SK-N-SH (cell line): ENCODE results near the gene NECTIN1. TPM values are rescaled to one million over a fixed set of nuclear protein-coding genes. Genes with fewer than 3 reads are reported as not detected.

Experiments used
- CTCF ChIA-PET: fragments of 300-600, 350-600 bp; formaldehyde crosslinking; extraction: SDS; loops from one replicate; lab custom pipeline; 2021; lab: Yijun Ruan, JAX
- POLR2A ChIA-PET: fragments of 350-600 bp; sonication (Branson Sonifier 250); formaldehyde crosslinking; extraction: SDS; loops from one replicate; lab custom pipeline; 2020; ENCODE audit warnings: antibody characterized with exemption, inconsistent platforms; lab: Yijun Ruan, JAX
- DNase-seq: peaks from one replicate; pipeline ENCODE4 v3.0.0; 2012
- H2AFZ ChIP-seq: fragments of 200-600 bp; sonication (generic); 2 replicates; pipeline ENCODE4 v1.8.1; 2016; ENCODE audit warnings: antibody characterized with exemption, mild to moderate bottlenecking, low read depth
- H3F3A ChIP-seq: fragments of 200-600 bp; sonication (generic); replicated peaks from 2 replicates; pipeline ENCODE3; 2016; ENCODE audit warnings: antibody characterized with exemption, mild to moderate bottlenecking; ENCODE audit not compliant: insufficient read depth
- H3K27ac ChIP-seq, 2 experiments: fragments of 200-500 bp in 1 of 2; fragments of 200-600 bp in 1 of 2; sonication (Bioruptor generic) in 1 of 2; sonication (generic), shearing (Covaris generic) in 1 of 2; 2 replicates each; pipeline versions ENCODE4 v1.5.1 to v1.6.1; 2014 to 2016; ENCODE audit warnings: low read depth in 2 of 2, inconsistent platforms in 1 of 2, low read length in 1 of 2, mild to moderate bottlenecking in 1 of 2, mixed read lengths in 1 of 2
- H3K27me3 ChIP-seq: fragments of 200-600 bp; sonication (generic), shearing (Covaris generic); 2 replicates; pipeline ENCODE4 v1.6.1; 2016; ENCODE audit warnings: mixed run types; ENCODE audit not compliant: insufficient read depth
- H3K36me3 ChIP-seq, 2 experiments: fragments of 200-500 bp in 1 of 2; fragments of 200-600 bp in 1 of 2; sonication (Bioruptor generic) in 1 of 2; sonication (generic) in 1 of 2; replicated peaks in 1 of 2; 2 replicates each; pipeline versions ENCODE3 to v1.5.1; 2014 to 2016; ENCODE audit warnings: low read length in 1 of 2, mild to moderate bottlenecking in 1 of 2; ENCODE audit not compliant: insufficient read depth in 2 of 2, control insufficient read depth in 1 of 2
- H3K4me1 ChIP-seq, 2 experiments: fragments of 200-500 bp in 1 of 2; fragments of 200-600 bp in 1 of 2; sonication (Bioruptor generic) in 1 of 2; sonication (generic), shearing (Covaris generic) in 1 of 2; 2 replicates each; pipeline versions ENCODE4 v1.5.1 to v1.6.1; 2014 to 2016; ENCODE audit warnings: low read depth in 1 of 2, low read length in 1 of 2, mixed run types in 1 of 2; ENCODE audit not compliant: insufficient read depth in 2 of 2, control insufficient read depth in 1 of 2
- H3K4me2 ChIP-seq: fragments of 200-600 bp; sonication (generic), shearing (Covaris generic); 2 replicates; pipeline ENCODE4 v1.6.1; 2017; ENCODE audit warnings: mixed run types
- H3K4me3 ChIP-seq, 2 experiments: fragments of 200-500 bp in 1 of 2; fragments of 200-600 bp in 1 of 2; sonication (Bioruptor generic) in 1 of 2; sonication (generic), shearing (Covaris generic) in 1 of 2; 2 replicates each; pipeline versions ENCODE4 v1.5.1 to v1.8.1; 2014 to 2016; ENCODE audit warnings: low read depth in 2 of 2, inconsistent platforms in 1 of 2, low read length in 1 of 2, mild to moderate bottlenecking in 1 of 2, mixed read lengths in 1 of 2, moderate library complexity in 1 of 2
- H3K79me2 ChIP-seq: fragments of 200-600 bp; sonication (generic); 2 replicates; pipeline ENCODE4 v1.8.1; 2017; ENCODE audit warnings: mild to moderate bottlenecking; ENCODE audit not compliant: insufficient read depth
- H3K9ac ChIP-seq: fragments of 200-600 bp; sonication (generic); 2 replicates; pipeline ENCODE4 v1.6.1; 2017; ENCODE audit warnings: mixed run types
- H3K9me2 ChIP-seq: fragments of 200-600 bp; sonication (generic); 2 replicates; pipeline ENCODE4 v1.6.1; 2017; ENCODE audit warnings: mixed run types
- H3K9me3 ChIP-seq: fragments of 200-600 bp; sonication (generic); 2 replicates; pipeline ENCODE4 v1.6.1; 2017; ENCODE audit warnings: mixed run types, mild to moderate bottlenecking, moderate library complexity
- H4K20me1 ChIP-seq: fragments of 200-600 bp; sonication (generic); 2 replicates; pipeline ENCODE4 v1.6.1; 2017; ENCODE audit warnings: mild to moderate bottlenecking, mixed run types; ENCODE audit not compliant: insufficient read depth
- CHD2 ChIP-seq: fragments of 150-350 bp; IDR thresholded peaks from 2 replicates; pipeline ENCODE4 v1.6.1; 2018; ENCODE audit warnings: low read length; ENCODE audit not compliant: partially characterized antibody
- ELF1 ChIP-seq: IDR thresholded peaks from 2 replicates; pipeline ENCODE4 v1.4.0; 2012
- EP300 ChIP-seq, 2 experiments: IDR thresholded peaks; 2 replicates each; pipeline versions ENCODE4 v1.4.0 to v1.6.1; 2012; ENCODE audit warnings: borderline replicate concordance in 1 of 2, low read depth in 1 of 2, low read length in 1 of 2
- EZH2phosphoT487 ChIP-seq: fragments of 200-600 bp; sonication (generic); IDR thresholded peaks from 2 replicates; pipeline ENCODE4 v1.6.1; 2017; ENCODE audit warnings: low read depth, mixed run types, mild to moderate bottlenecking, antibody characterized with exemption, moderate library complexity, borderline replicate concordance
- FOSL2 ChIP-seq: IDR thresholded peaks from 2 replicates; pipeline ENCODE4 v1.4.0; 2012; ENCODE audit warnings: low read depth, mild to moderate bottlenecking, moderate library complexity, borderline replicate concordance
- FOXJ3 ChIP-seq: sonication (generic); formaldehyde crosslinking; IDR thresholded peaks from 2 replicates; pipeline ENCODE4 v1.5.1; 2020; ENCODE audit warnings: mild to moderate bottlenecking, missing genetic modification reagents
- FOXM1 ChIP-seq: IDR thresholded peaks from 2 replicates; pipeline ENCODE4 v1.4.0; 2012; ENCODE audit warnings: low read depth, mild to moderate bottlenecking
- GABPA ChIP-seq: IDR thresholded peaks from 2 replicates; pipeline ENCODE4 v1.4.0; 2012; ENCODE audit warnings: low read depth, mild to moderate bottlenecking
- GATA2 ChIP-seq: sonication (generic); formaldehyde crosslinking; IDR thresholded peaks from 2 replicates; pipeline ENCODE4 v1.5.0; 2020; ENCODE audit warnings: mild to moderate bottlenecking, missing genetic modification reagents
- MAX ChIP-seq: IDR thresholded peaks from 2 replicates; pipeline ENCODE4 v1.4.0; 2012; ENCODE audit warnings: low read depth
- MXI1 ChIP-seq: IDR thresholded peaks from 2 replicates; pipeline ENCODE4 v1.6.1; 2012; ENCODE audit warnings: mild to moderate bottlenecking, low read depth, low read length, improper control_type of control experiment
- NFIC ChIP-seq: IDR thresholded peaks from 2 replicates; pipeline ENCODE4 v1.4.0; 2012; ENCODE audit warnings: borderline replicate concordance
- NRF1 ChIP-seq: IDR thresholded peaks from 2 replicates; pipeline ENCODE4 v1.6.1; 2012; ENCODE audit warnings: low read depth, mild to moderate bottlenecking, low read length
- PBX3 ChIP-seq: IDR thresholded peaks from 2 replicates; pipeline ENCODE4; 2012
- RAD21 ChIP-seq: IDR thresholded peaks from 2 replicates; pipeline ENCODE4 v1.6.1; 2012; ENCODE audit warnings: mild to moderate bottlenecking, low read length
- RCOR1 ChIP-seq: fragments of 150-350 bp; IDR thresholded peaks from 2 replicates; pipeline ENCODE4 v1.6.1; 2017; ENCODE audit warnings: antibody characterized with exemption, low read length
- RFX5 ChIP-seq: IDR thresholded peaks from 2 replicates; pipeline ENCODE4 v1.6.1; 2012; ENCODE audit warnings: mild to moderate bottlenecking, improper control_type of control experiment, low read length
- RXRA ChIP-seq: IDR thresholded peaks from 2 replicates; pipeline ENCODE4 v1.4.0; 2012; ENCODE audit warnings: low read depth, mild to moderate bottlenecking, borderline replicate concordance
- SIN3A ChIP-seq: IDR thresholded peaks from 2 replicates; pipeline ENCODE4 v1.6.1; 2012; ENCODE audit warnings: low read depth, mild to moderate bottlenecking, low read length, moderate library complexity, borderline replicate concordance
- SMC3 ChIP-seq: IDR thresholded peaks from 2 replicates; pipeline ENCODE4 v1.6.1; 2012; ENCODE audit warnings: low read depth, low read length, improper control_type of control experiment
- TAF1 ChIP-seq: IDR thresholded peaks from 2 replicates; pipeline ENCODE4 v1.6.1; 2012; ENCODE audit warnings: low read depth, mild to moderate bottlenecking, low read length, moderate library complexity, borderline replicate concordance
- TCF12 ChIP-seq: IDR thresholded peaks from 2 replicates; pipeline ENCODE4 v1.4.0; 2012
- TEAD4 ChIP-seq: IDR thresholded peaks from 2 replicates; pipeline ENCODE4 v1.4.0; 2012; ENCODE audit warnings: mild to moderate bottlenecking, borderline replicate concordance; ENCODE audit not compliant: insufficient read depth
- USF2 ChIP-seq: fragments of 150-350 bp; IDR thresholded peaks from 2 replicates; pipeline ENCODE4 v1.6.1; 2017; ENCODE audit warnings: antibody characterized with exemption, low read length, low read depth, borderline replicate concordance
- YY1 ChIP-seq: IDR thresholded peaks from 2 replicates; pipeline ENCODE4 v1.4.0; 2012; ENCODE audit warnings: low read depth, mild to moderate bottlenecking
- ZBTB33 ChIP-seq: IDR thresholded peaks from 2 replicates; pipeline ENCODE4 v1.4.0; 2012; ENCODE audit warnings: low read depth, borderline replicate concordance
- WGBS: methylation state at CpG from one replicate; pipeline ENCODE4 v1.1.6; 2017; ENCODE audit warnings: low lambda C conversion rate; 5-methylcytosine and 5-hydroxymethylcytosine counted together
- polyA plus RNA-seq, 3 experiments: library from polyadenylated mRNA; depleted of rRNA; stranded (reverse); fragments of >200 nt; gene quantifications; 2 replicates each; pipeline ENCODE4 v1.2.3, GENCODE V29; 2012
- TF ChIP-seq, protein P1 (sequence below): IDR thresholded peaks from 2 replicates; pipeline ENCODE4 v1.4.0; 2012; ENCODE audit warnings: low read depth, borderline replicate concordance
- TF ChIP-seq, protein P2 (sequence below): fragments of 150-350 bp; IDR thresholded peaks from 2 replicates; pipeline ENCODE4 v1.6.1; 2016; ENCODE audit warnings: mild to moderate bottlenecking, low read depth, low read length

The NECTIN1 gene
- polyA plus RNA-seq, 1 of the 3 experiments (the other 2 are of a cell fraction) = 9.1 TPM

- DNase-seq = peak; percentile 85
- 10% methylated on average over 18 of the region's 21 CpGs for WGBS
- Histone ChIP-seq H3K27ac (peak overlapping the region; percentile 74 to 97), H3K9ac (peak overlapping the region; percentile 70; the same call in 1 of the 2 replicates), H3K27me3 (no peaks in the 10 kb centered on the region), H3K79me2 (peaks cover 18% of the 10 kb centered on the region), H3K36me3 (no peaks in the 10 kb centered on the region), H3K4me2 (peak overlapping the region; percentile 99), H3K9me3 (no peaks in the 10 kb centered on the region), H3F3A (no peaks in the 10 kb centered on the region), H2AFZ (peak overlapping the region; percentile 94), H3K4me1 (peaks cover 6 to 35% of the 10 kb centered on the region in 2 experiments; a peak in 2 of 4 replicates), H4K20me1 (peaks cover 24% of the 10 kb centered on the region; the same call in 1 of the 2 replicates), H3K4me3 (peak overlapping the region; percentile 84 to 87), H3K9me2 (no peaks in the 10 kb centered on the region)
- POLR2A ChIA-PET = interaction anchor here (0.6 to 1.9 kb wide), 20 partner anchors 9 to 379 kb away, joined by 3 to 32 read pairs (median 4); no protein-coding TSS in a partner anchor
- CTCF ChIA-PET = interaction anchor here (0.6 to 7.7 kb wide), 89 partner anchors 9 to 439 kb away, joined by 3 to 129 read pairs (median 5); no protein-coding TSS in a partner anchor
- TF ChIP-seq TAF1 (0 out of 2 replicates have a peak, but pooled peaks have one; percentile 43), RCOR1 (no peak), GATA2 (CRISPR knock-in tag) (no peak), MXI1 (no peak; the same call in 1 of the 2 replicates), FOXM1 (no peak), TCF12 (no peak), TEAD4 (no peak), SIN3A (no peak), YY1 (no peak), NFIC (0 out of 2 replicates have a peak, but pooled peaks have one; percentile 16), ZBTB33 (no peak), FOXJ3 (CRISPR knock-in tag) (no peak), GABPA (peak; percentile 61), FOSL2 (no peak), ELF1 (no peak), RAD21 (0 out of 2 replicates have a peak, but pooled peaks have one; percentile 2), CHD2 (no peak), RXRA (no peak), NRF1 (no peak), PBX3 (no peak), USF2 (no peak), EZH2phosphoT487 (no peak), SMC3 (no peak; the same call in 1 of the 2 replicates), RFX5 (no peak), MAX (no peak), EP300 (IDR thresholded peaks at IDR 0.05; ENCODE audit: borderline replicate concordance in 1 of 2, low read depth in 1 of 2, low read length in 1 of 2) (no peak)
- TF ChIP-seq, protein P1, sequence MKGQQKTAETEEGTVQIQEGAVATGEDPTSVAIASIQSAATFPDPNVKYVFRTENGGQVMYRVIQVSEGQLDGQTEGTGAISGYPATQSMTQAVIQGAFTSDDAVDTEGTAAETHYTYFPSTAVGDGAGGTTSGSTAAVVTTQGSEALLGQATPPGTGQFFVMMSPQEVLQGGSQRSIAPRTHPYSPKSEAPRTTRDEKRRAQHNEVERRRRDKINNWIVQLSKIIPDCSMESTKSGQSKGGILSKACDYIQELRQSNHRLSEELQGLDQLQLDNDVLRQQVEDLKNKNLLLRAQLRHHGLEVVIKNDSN = no peak
- TF ChIP-seq, protein P2, sequence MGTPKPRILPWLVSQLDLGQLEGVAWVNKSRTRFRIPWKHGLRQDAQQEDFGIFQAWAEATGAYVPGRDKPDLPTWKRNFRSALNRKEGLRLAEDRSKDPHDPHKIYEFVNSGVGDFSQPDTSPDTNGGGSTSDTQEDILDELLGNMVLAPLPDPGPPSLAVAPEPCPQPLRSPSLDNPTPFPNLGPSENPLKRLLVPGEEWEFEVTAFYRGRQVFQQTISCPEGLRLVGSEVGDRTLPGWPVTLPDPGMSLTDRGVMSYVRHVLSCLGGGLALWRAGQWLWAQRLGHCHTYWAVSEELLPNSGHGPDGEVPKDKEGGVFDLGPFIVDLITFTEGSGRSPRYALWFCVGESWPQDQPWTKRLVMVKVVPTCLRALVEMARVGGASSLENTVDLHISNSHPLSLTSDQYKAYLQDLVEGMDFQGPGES = no peak
Measured at GRCh38 chr11:119729951-119730613, 1.1 kb upstream of the NECTIN1 start.
